Left lung (tissue), 10 donors: ENCODE measurements around the gene CCDC175. TPM values are rescaled to one million over a fixed set of nuclear protein-coding genes. Genes with fewer than 3 reads are reported as not detected.

Source experiments
- ATAC-seq: fragments of 200-7000 bp; cut with Tn5 transposase; one replicate; pipeline ENCODE4 v1.9.1; 2020; ENCODE audit warnings: moderate library complexity
- DNase-seq, 4 donors: peaks; one replicate each; pipeline ENCODE4 v3.0.0-alpha.2; 2013 to 2020
- H3K27ac ChIP-seq, 2 donors: fragments of 200-600 bp; sonication (generic) in 1 of 2; one replicate each; pipeline versions ENCODE4 v1.5.0 to v1.8.0; 2020 to 2021
- H3K27me3 ChIP-seq, 2 donors: fragments of 200-600 bp; sonication (generic) in 1 of 2; one replicate each; pipeline versions ENCODE4 v1.5.0 to v1.8.0; 2020 to 2021
- H3K36me3 ChIP-seq, 2 donors: fragments of 200-600 bp; sonication (generic) in 1 of 2; one replicate each; pipeline versions ENCODE4 v1.5.0 to v1.8.0; 2020 to 2021
- H3K4me1 ChIP-seq, 2 donors: fragments of 200-600 bp; one replicate each; pipeline ENCODE4 v1.8.0; 2021
- H3K4me3 ChIP-seq, 2 donors: fragments of 200-600 bp; sonication (generic) in 1 of 2; one replicate each; pipeline versions ENCODE4 v1.5.0 to v1.8.0; 2020 to 2021; ENCODE audit warnings: mild to moderate bottlenecking in 1 of 2
- H3K9me3 ChIP-seq, 2 donors: fragments of 200-600 bp; sonication (generic) in 1 of 2; one replicate each; pipeline versions ENCODE4 v1.5.0 to v1.8.0; 2020 to 2021
- intact Hi-C, 2 donors: fragments of 100-400 bp; cut with DNase I; formaldehyde crosslinking; loops; one replicate each; pipeline versions ENCODE4 v1.11.2 to v1.14.2; 2022
- polyA plus RNA-seq, 6 donors: library from polyadenylated mRNA; unstranded; fragments of 120-200 nt; gene quantifications; one replicate each; pipeline ENCODE4 v1.2.1, GENCODE V29; 2013; ENCODE audit not compliant: insufficient read length in 6 of 6
- total RNA-seq, 2 donors: library from RNA; stranded (reverse); fragmentation: NEBNext Ultra II Directional; extraction: Animal tissue kit (Norgen Biotek cat#: 25700); gene quantifications; one replicate each; pipeline ENCODE4 v1.2.1, GENCODE V29; 2021
- TF ChIP-seq, protein P1 (sequence below), 2 donors: fragments of 200-600 bp; sonication (generic) in 1 of 2; IDR thresholded peaks; one replicate each; pipeline versions ENCODE4 v1.5.0 to v1.8.0; 2021; ENCODE audit warnings: antibody characterized with exemption in 2 of 2
- donor health status: DM: no; HTN: yes; CAD: no.
- donor health status: DM: no; HTN: no; CAD: no.

Gene CCDC175
- total and polyA plus RNA-seq, 8 donors: 0.30 to 0.66 (median 0.41) TPM; not detected in 3

DNA sequence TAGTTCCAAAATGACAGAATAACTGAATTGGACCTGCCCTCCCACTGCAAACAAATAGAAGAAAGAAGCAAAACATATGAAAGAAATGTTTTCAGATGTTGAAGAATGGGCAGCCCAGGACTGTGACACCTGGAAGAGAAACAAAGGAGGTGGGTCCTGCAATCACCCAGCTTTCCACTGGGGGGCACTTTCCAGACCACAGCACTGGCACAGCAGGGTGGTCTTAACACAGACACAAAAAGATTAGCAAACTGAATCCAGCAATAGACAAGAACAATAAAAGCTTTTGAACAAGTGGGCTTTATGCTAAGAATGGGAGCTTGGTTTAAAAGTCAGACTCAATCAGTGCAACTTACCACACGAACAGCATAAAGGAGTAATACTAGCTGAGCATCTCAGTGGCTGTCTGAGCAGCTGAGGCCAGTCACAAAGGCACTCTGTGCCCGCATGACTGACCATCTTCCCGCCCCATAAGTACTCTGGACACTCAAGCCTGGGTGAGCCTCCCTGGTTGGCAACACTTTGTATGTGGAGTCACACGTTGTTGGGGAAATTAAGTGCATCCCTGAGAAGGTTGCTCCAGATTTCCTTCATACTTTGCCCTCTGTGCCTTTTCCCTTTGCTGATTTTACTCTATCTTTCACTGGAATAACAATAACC, 64.6 kb downstream of the CCDC175 start:
- no peak for ATAC-seq
- Histone ChIP-seq H3K9me3 (no peaks in the 10 kb centered on the region), H3K27me3 (no peaks in the 10 kb centered on the region), H3K4me3 (no peak overlapping the region), H3K4me1 (no peaks in the 10 kb centered on the region), H3K36me3 (no peaks in the 10 kb centered on the region), H3K27ac (no peak overlapping the region)
- intact Hi-C loops: no loop called here
- TF ChIP-seq, protein P1, sequence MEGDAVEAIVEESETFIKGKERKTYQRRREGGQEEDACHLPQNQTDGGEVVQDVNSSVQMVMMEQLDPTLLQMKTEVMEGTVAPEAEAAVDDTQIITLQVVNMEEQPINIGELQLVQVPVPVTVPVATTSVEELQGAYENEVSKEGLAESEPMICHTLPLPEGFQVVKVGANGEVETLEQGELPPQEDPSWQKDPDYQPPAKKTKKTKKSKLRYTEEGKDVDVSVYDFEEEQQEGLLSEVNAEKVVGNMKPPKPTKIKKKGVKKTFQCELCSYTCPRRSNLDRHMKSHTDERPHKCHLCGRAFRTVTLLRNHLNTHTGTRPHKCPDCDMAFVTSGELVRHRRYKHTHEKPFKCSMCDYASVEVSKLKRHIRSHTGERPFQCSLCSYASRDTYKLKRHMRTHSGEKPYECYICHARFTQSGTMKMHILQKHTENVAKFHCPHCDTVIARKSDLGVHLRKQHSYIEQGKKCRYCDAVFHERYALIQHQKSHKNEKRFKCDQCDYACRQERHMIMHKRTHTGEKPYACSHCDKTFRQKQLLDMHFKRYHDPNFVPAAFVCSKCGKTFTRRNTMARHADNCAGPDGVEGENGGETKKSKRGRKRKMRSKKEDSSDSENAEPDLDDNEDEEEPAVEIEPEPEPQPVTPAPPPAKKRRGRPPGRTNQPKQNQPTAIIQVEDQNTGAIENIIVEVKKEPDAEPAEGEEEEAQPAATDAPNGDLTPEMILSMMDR (IDR thresholded peaks at IDR 0.05): peak in 1 of 2 donors; percentile 26
- DNase-seq: no peak

DNA sequence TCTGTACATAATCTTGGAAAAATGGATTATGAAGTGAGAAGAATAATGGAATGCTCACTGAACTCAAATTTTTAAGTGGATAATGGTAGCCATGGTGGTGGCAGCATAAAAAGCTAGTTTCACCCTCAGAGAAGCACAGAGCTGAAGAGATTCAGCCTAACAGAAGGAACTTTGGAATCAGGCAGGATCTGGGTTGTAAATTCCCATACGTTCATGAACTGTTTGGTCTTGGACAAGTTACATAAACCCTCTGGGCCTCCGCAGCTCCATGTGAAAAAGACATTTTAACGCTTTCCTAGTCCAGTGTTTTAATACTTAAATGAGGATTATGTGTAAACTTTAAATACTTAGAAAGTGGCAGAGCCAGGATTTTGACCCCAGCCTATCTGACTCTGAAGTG, 65.6 kb downstream of the CCDC175 start:
- Histone ChIP-seq H3K9me3 (no peaks in the 10 kb centered on the region), H3K36me3 (no peaks in the 10 kb centered on the region), H3K4me3 (no peak overlapping the region), H3K4me1 (no peaks in the 10 kb centered on the region), H3K27ac (no peak overlapping the region), H3K27me3 (no peaks in the 10 kb centered on the region)
- no peak for ATAC-seq
- intact Hi-C loops: no loop called here
- TF ChIP-seq, protein P1 (IDR thresholded peaks at IDR 0.05): no peak
- no peak for DNase-seq

DNA sequence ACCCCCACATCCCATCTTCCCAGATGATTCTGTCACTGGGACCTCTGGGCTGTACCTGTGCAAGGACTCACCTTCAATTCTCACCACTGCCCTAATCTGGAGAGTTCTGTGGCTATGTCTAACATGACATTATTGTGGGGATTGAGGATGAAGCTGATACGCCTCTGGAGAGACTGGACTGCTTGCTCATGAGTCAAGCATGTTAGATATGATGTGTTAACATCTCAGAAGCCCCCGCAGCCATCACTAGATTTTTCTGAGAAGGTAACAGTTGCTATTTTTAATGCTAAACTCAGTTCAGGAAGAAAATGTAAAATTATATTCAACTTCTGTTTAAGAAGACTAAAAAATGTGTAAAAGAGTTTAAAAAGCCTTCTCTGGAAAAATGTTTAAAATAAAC, 66.6 kb downstream of the CCDC175 start:
- no peak overlapping the region for H3K27ac ChIP-seq
- DNase-seq (no peak), ATAC-seq (no peak)
- no peaks in the 10 kb centered on the region for H3K27me3 ChIP-seq
- H3K4me1 ChIP-seq: no peaks in the 10 kb centered on the region
- H3K4me3 ChIP-seq: no peak overlapping the region
- no peaks in the 10 kb centered on the region for H3K9me3 ChIP-seq
- no peaks in the 10 kb centered on the region for H3K36me3 ChIP-seq
- TF ChIP-seq, protein P1 (IDR thresholded peaks at IDR 0.05): no peak
- intact Hi-C loops: no loop called here

DNA sequence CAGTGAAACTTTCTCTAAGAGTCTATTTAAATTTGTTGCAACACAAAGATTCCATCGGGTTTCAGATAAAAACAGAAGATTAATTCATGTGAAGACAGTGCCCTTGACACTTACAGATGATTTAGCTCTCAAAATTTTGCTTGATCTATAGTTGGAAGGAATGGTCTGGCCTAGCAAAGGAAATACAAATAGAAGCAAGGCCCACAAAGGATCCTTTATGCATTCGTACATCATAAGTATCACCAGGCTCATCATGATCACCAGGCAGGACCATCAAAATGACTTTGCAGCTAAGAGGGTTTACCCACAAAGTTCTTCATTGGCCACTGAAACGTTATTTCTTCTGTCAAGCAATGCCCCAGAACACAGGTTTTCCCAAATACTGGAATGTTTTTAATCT, 67.5 kb downstream of the CCDC175 start:
- no peak overlapping the region for H3K27ac ChIP-seq
- DNase-seq (no peak), ATAC-seq (no peak)
- no peaks in the 10 kb centered on the region for H3K27me3 ChIP-seq
- peaks cover 0 to 9% of the 10 kb centered on the region in 2 donors for H3K36me3 ChIP-seq
- no peaks in the 10 kb centered on the region for H3K9me3 ChIP-seq
- no peak overlapping the region for H3K4me3 ChIP-seq
- no peaks in the 10 kb centered on the region for H3K4me1 ChIP-seq
- intact Hi-C loops: loop anchor here in 1 of 2 donors (10.0 kb wide), 1 partner anchor 66 kb away; the partner anchor contains the start of gene CCDC175
- TF ChIP-seq, protein P1 (IDR thresholded peaks at IDR 0.05): no peak

DNA sequence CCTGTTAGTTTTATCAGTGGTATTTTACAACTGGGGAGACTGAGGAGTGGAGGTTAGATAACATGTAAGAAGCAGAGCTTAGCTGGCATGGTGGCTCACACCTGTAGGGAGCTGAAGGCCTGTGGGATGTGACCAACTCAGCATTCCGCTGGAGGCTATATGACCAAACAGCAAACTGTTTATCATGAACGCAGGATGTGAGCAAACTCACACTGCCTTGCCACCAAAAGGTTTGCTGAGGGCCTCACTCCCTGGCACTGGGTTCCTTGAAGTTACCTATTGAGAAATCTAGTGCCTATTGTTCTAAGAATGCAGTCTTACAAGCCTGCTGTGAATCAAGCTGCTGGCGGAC, 68.9 kb downstream of the CCDC175 start:
- TF ChIP-seq, protein P1 (IDR thresholded peaks at IDR 0.05): no peak

More for the DNA sequence above, 68.9 kb downstream of the CCDC175 start:
- no peaks in the 10 kb centered on the region for H3K9me3 ChIP-seq
- intact Hi-C loops: loop anchor here in 1 of 2 donors (10.0 kb wide), 1 partner anchor 67 kb away; the partner anchor contains the start of gene CCDC175
- H3K36me3 ChIP-seq: peaks cover 5 to 18% of the 10 kb centered on the region in 2 donors
- H3K4me1 ChIP-seq: no peaks in the 10 kb centered on the region
- H3K27ac ChIP-seq: no peak overlapping the region
- DNase-seq (no peak), ATAC-seq (no peak)
- H3K4me3 ChIP-seq: no peak overlapping the region
- no peaks in the 10 kb centered on the region for H3K27me3 ChIP-seq
